Effector memory CD4-positive, alpha-beta T cell (primary cell): ENCODE measurements around the gene WWTR1.

Experiments used
- DNase-seq, 3 donors: peaks; one replicate each; pipeline ENCODE4 v3.0.0-alpha.2; 2020
- H3K27ac ChIP-seq: 2 replicates; pipeline ENCODE4 v1.7.0; 2013; ENCODE audit warnings: mild to moderate bottlenecking, low read length, moderate library complexity; ENCODE audit not compliant: insufficient read depth, poor library complexity, severe bottlenecking
- H3K27me3 ChIP-seq: replicated peaks from 2 replicates; pipeline ENCODE4 v1.7.0; 2013; ENCODE audit warnings: mild to moderate bottlenecking, low read length; ENCODE audit not compliant: insufficient read depth, control insufficient read depth, poor library complexity, severe bottlenecking
- H3K36me3 ChIP-seq: 2 replicates; pipeline ENCODE4 v1.7.0; 2013; ENCODE audit warnings: mild to moderate bottlenecking, low read length, moderate library complexity; ENCODE audit not compliant: control insufficient read depth, insufficient read depth
- H3K4me1 ChIP-seq: 2 replicates; pipeline ENCODE4 v1.7.0; 2013; ENCODE audit warnings: low read length, mild to moderate bottlenecking; ENCODE audit not compliant: control insufficient read depth, insufficient read depth, poor library complexity, severe bottlenecking
- H3K4me3 ChIP-seq: 2 replicates; pipeline ENCODE4 v1.7.0; 2013; ENCODE audit warnings: low read length, low read depth, mild to moderate bottlenecking; ENCODE audit not compliant: insufficient read depth, poor library complexity, severe bottlenecking
- H3K9me3 ChIP-seq: 2 replicates; pipeline ENCODE4 v1.7.0; 2013; ENCODE audit warnings: mild to moderate bottlenecking, low read length, moderate library complexity; ENCODE audit not compliant: control insufficient read depth

Gene WWTR1

DNA sequence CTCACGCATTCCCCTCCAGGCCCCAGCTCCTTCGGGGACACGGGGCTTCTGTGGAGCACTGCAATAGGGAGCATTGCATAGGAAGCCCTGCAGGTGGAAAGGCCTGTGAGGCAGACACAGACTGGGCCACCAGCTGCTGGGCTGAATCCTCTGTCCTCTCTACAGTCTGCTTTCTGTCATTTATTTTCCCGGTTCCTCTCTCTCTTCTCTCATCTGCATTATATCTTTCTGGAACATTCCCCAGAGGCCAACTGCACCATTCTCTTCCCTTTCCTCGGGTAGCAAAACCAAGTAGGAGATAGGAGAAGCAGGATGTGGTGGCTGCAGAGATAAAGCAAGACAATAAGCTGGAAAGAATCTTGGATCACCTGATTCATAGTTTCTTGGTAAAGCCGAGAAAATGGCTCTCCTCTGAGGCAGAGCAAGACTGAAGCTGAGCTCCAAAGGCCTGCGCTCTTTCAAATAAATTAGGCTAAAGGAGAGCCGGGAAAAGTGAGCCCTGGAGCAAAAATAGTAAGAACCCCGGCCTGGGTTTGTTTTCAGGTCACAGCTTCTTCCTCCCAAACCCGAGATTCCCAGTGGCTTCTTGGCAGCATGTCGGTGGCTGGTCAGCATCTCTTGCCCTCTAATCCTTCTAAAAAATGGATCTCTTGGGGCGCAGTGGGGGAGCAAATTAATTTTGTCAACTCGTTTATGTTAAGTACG lies 178.1 kb downstream of the WWTR1 start:
- Histone ChIP-seq H3K27ac (no peak overlapping the region), H3K4me3 (no peak overlapping the region), H3K36me3 (no peaks in the 10 kb centered on the region), H3K27me3 (no peaks in the 10 kb centered on the region), H3K9me3 (no peaks in the 10 kb centered on the region), H3K4me1 (no peaks in the 10 kb centered on the region)
- no peak for DNase-seq

DNA sequence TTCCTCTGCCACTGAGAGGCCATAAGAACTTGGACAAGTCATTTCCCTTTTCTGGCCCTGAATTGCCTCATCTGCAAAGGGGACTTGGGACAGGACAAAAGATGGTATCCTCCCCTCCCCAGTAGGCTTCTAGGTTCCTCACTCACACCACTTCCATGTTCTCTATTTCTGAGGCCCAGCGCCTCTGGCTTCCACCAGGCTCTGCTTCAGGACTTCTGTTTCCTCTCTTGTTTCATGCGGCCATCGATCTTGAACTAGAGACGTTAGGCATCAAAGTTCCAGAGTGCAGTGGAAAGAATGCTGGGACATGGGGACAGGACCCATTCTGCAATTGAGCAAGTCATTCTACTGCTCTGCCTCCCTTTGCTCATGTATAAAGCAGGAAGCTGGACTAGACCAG lies 181.6 kb downstream of the WWTR1 start:
- DNase-seq, result no peak
- H3K27me3 ChIP-seq, result no peaks in the 10 kb centered on the region
- H3K27ac ChIP-seq, result no peak overlapping the region
- no peaks in the 10 kb centered on the region for H3K4me1 ChIP-seq
- no peak overlapping the region for H3K4me3 ChIP-seq
- no peaks in the 10 kb centered on the region for H3K36me3 ChIP-seq
- H3K9me3 ChIP-seq, result no peaks in the 10 kb centered on the region

DNA sequence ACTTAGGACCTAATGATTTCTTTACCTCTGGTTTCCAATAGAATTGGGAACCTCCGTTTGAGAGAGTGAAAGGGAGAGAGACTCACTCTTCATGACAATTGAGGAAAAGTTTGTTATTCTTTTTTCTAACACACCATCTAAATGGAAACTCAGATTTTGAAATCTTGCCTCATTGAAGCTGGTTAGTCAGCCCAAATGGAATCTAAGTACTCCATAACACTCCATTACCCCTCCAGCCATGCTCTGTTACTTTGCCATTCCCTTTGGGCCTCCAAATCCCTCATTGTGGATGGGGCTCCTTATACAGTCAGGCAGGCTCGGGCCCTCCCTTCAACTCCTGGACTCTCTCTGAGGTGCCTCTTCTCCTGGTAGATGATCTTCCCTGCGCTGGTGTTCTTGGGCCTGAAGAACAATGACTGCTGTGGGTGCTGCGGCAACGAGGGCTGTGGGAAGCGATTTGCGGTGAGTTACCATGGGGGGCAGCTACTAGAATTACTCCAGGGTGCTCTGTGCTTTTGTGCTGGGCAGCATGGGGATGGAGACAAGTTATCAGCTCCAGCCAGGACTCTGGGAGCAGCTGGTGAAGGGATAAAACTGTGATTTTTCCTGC lies 182.3 kb downstream of the WWTR1 start:
- no peaks in the 10 kb centered on the region for H3K9me3 ChIP-seq
- H3K4me1 ChIP-seq, result no peaks in the 10 kb centered on the region
- no peak for DNase-seq
- H3K27ac ChIP-seq, result no peak overlapping the region
- no peak overlapping the region for H3K4me3 ChIP-seq
- no peaks in the 10 kb centered on the region for H3K27me3 ChIP-seq
- no peaks in the 10 kb centered on the region for H3K36me3 ChIP-seq

DNA sequence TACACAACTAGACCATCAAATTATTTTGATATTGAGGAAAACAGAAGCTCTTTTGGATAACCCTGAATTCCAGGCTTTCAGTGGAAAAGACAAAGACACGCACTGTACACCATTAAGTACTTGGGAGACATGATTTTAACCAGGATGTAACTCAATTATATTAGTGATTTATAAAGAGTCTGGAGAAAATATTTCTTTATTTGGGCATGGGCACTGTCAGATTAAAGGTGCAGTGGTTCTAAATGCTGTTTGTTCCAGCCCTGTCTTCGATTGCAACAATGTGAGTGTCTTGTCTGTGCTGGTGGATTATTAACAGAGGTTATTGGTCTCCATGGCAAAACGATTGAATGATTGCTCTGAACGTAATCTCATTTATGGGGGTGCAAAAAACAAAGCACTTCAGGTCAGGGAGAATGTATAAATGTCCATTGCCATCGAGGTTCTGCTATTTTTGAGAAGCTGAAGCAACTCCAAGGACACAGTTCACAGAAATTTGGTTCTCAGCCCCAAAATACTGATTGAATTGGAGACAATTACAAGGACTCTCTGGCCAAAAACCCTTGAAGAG lies 183.5 kb downstream of the WWTR1 start, which contains the start of gene TM4SF4:
Gene TM4SF4 (plus strand): TSS at position 448 of the 568 bp plus-strand sequence. CDS start 181 bp downstream, outside the sequence.
- no peaks in the 10 kb centered on the region for H3K9me3 ChIP-seq
- H3K4me1 ChIP-seq, result no peaks in the 10 kb centered on the region
- H3K27me3 ChIP-seq, result no peaks in the 10 kb centered on the region
- no peaks in the 10 kb centered on the region for H3K36me3 ChIP-seq
- H3K27ac ChIP-seq, result no peak within 1 kb of the TSS
- no peak within 1 kb of the TSS for H3K4me3 ChIP-seq
- no peak for DNase-seq

DNA sequence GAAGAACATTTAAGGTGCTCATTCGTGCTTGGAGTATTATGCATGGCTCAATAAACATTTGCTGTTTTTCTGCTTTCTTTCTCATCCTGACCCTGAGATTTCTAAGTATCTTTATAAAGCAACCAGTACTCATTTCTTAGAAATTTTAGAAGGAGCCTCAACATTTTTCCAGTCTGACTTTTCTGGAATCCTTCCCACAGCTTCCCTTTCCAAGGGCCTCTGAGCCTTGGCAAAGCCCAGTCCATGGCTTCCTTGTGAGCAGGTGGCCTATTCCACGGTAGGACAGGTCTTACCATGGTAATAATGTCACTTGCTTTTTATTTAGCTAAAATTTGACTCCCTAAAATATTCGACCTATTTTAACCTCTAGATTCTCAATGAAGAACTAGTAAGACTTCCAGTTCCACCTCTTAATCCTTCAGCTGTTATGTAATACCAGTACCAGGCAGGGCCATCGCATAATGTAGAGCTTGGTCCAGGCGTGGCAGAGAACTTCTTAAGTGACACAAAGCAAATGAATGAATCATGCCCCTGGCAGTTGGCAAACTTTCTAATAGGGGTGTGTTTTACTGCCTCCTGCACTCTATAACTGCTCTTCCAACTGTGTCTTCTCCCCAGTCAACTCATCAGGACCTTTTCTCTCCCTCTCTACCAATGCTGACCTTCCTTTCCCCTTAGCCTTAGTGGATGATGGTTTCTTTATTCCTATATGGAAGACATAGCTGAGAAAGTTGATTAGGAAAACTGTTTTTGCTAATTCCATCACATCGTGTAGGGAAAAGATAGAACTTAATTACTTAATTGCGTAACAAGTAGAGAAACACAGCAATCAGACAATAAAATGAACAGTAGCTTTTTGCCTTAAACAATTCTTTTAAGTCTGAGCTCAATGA lies 184.2 kb downstream of the WWTR1 start:
- H3K27me3 ChIP-seq, result no peaks in the 10 kb centered on the region
- DNase-seq, result no peak
- H3K9me3 ChIP-seq, result no peaks in the 10 kb centered on the region
- no peaks in the 10 kb centered on the region for H3K4me1 ChIP-seq
- no peaks in the 10 kb centered on the region for H3K36me3 ChIP-seq
- no peak overlapping the region for H3K27ac ChIP-seq
- H3K4me3 ChIP-seq, result no peak overlapping the region

DNA sequence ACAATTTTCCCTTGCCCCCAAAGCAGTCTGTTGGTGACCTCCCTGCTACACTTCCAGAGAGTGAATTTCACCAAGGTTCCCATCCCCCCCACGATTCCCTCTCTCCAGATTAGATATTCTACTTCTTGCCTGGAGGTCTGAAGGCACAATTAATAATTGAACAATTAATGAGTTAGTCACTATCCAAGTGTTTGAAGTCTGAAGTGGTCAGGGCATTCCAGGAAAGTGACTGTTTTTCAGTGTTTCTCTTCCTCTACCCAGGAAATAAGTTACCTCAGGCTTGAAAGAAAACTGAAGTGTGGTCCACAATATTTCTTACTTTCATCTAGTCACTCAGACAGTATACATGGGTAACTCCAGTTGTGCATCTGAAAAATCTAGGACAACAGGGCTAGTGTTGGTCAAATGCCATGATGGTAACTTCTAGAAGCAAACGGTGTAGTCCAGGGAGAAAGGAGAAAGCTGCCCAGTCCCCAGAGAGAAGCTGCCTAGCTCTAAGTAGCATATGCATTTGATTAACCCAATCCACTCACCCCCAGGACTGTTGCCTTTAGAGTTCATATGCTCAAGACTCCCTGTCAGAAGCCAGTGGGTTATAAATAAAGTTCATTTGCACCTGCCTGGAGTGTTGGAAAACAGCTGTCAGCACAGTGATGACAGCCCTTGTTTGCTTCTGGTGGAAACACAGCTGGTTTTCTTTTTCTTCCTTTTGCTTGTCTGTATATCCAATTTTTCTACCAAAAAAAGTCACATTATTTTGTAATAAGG lies 185.6 kb downstream of the WWTR1 start:
- no peaks in the 10 kb centered on the region for H3K9me3 ChIP-seq
- H3K36me3 ChIP-seq, result no peaks in the 10 kb centered on the region
- H3K27ac ChIP-seq, result no peak overlapping the region
- H3K27me3 ChIP-seq, result no peaks in the 10 kb centered on the region
- no peaks in the 10 kb centered on the region for H3K4me1 ChIP-seq
- H3K4me3 ChIP-seq, result no peak overlapping the region
- no peak for DNase-seq

DNA sequence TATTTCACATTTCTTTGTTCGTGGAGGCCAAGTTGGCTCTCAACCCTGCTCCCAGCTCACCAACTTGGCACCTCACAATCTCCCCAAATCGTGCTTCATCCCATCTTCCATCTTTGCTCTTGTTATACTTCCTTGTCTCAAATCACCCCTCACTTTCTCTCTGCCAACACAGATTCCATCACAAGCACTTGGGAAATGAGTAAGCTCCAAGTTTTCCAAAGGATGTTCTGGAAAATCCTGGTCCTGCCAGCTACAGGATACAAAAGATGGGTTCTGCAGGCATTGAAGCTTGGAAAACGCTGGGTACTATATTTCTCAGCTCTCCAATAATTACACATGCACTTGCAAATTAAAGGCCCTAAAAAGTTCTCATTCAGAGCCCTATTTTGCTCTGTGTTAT lies 187.4 kb downstream of the WWTR1 start:
- DNase-seq, result no peak
- H3K9me3 ChIP-seq, result no peaks in the 10 kb centered on the region
- no peaks in the 10 kb centered on the region for H3K36me3 ChIP-seq
- no peak overlapping the region for H3K4me3 ChIP-seq
- H3K27me3 ChIP-seq, result no peaks in the 10 kb centered on the region
- H3K27ac ChIP-seq, result no peak overlapping the region
- H3K4me1 ChIP-seq, result no peaks in the 10 kb centered on the region

DNA sequence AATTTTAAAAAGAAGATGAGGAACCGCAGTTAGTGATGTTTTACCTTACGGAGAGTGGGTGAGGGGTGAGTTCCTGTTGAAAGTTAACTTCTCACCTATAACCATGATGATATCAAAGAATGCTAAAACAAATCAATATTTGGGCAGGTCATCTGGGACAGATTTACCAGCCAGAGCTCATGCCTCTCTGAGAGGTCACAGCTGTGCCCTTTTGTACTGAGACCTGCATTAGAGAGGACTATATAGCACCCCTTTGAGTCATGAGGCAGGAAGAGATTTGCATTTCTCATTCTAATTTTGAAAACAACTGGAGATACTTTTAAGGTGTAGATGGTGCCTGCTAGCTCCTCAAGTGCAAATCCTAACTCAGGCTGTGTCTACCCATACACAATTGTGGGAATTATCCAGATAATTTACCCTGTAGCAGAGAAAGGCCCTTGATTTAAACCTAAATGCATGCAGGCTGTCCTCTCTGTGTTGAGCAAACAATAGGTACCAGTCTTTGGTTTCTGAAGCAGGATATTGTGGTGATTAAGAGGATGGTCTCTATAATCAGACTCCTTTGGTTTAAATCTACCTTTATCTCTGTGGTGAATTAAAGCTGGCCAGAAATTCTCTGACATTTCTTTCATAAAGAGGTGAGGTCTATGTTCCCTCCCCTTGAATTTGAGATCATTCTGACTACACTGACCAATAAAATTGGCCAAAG lies 189.2 kb downstream of the WWTR1 start:
- H3K27ac ChIP-seq, result no peak overlapping the region
- no peaks in the 10 kb centered on the region for H3K9me3 ChIP-seq
- no peak overlapping the region for H3K4me3 ChIP-seq
- no peak for DNase-seq
- H3K36me3 ChIP-seq, result no peaks in the 10 kb centered on the region
- H3K27me3 ChIP-seq, result no peaks in the 10 kb centered on the region
- no peaks in the 10 kb centered on the region for H3K4me1 ChIP-seq
